GM19324 (cell line): ENCODE data around the gene AGAP5.
"Not testable (repeated sequence)": the region's sequence is repeated elsewhere in the genome, so short reads cannot be mapped to it uniquely, and the experiment has no call there.

Experiments used
- ATAC-seq: cut with Tn5 transposase; IDR thresholded peaks from one replicate; pipeline ENCODE4 v1.9.1; 2021; ENCODE audit warnings: mild to moderate bottlenecking, moderate library complexity; ENCODE audit not compliant: unreplicated experiment, low FRiP score

The AGAP5 gene

GRCh38 chr10:73662705-73663104 is 35.2 kb downstream of the AGAP5 start:
- ATAC-seq, result not testable (repeated sequence)

GRCh38 chr10:73655990-73656298 is 42.0 kb downstream of the AGAP5 start, which contains the start of gene SYNPO2L:
TSS of gene SYNPO2L (minus strand) at chr10:73656029. CDS start at chr10:73655922, 107 bp downstream.
- ATAC-seq, result no peak

GRCh38 chr10:73655257-73655989 is 42.5 kb downstream of the AGAP5 start:
- no peak for ATAC-seq

- ATAC-seq, result no peak
Observed at GRCh38 chr10:73653701-73654100, 44.2 kb downstream of the AGAP5 start.

- ATAC-seq, result no peak
Observed at GRCh38 chr10:73653195-73653594, 44.7 kb downstream of the AGAP5 start.

GRCh38 chr10:73650537-73651331 is 47.2 kb downstream of the AGAP5 start:
- ATAC-seq, result no peak

GRCh38 chr10:73649876-73650536 is 47.9 kb downstream of the AGAP5 start:
- no peak for ATAC-seq

GRCh38 chr10:73648975-73649829 is 48.7 kb downstream of the AGAP5 start:
- no peak for ATAC-seq

GRCh38 chr10:73647875-73648651 is 49.8 kb downstream of the AGAP5 start:
- ATAC-seq, result no peak

GRCh38 chr10:73647211-73647874 is 50.6 kb downstream of the AGAP5 start:
- no peak for ATAC-seq

- no peak for ATAC-seq
Observed at GRCh38 chr10:73646598-73647041, 51.3 kb downstream of the AGAP5 start.

- no peak for ATAC-seq
Observed at GRCh38 chr10:73645251-73645650, 52.7 kb downstream of the AGAP5 start.

GRCh38 chr10:73644767-73645166 is 53.1 kb downstream of the AGAP5 start:
- ATAC-seq, result no peak

- no peak for ATAC-seq
Observed at GRCh38 chr10:73644015-73644743, 53.7 kb downstream of the AGAP5 start.

- no peak for ATAC-seq
Observed at GRCh38 chr10:73643362-73643761, 54.5 kb downstream of the AGAP5 start.

GRCh38 chr10:73641328-73642060 is 56.4 kb downstream of the AGAP5 start, which contains the start of gene MYOZ1:
TSS of gene MYOZ1 (minus strand) at chr10:73641474. CDS start at chr10:73640017, 1,457 bp downstream.
- no peak for ATAC-seq

- ATAC-seq, result no peak
Observed at GRCh38 chr10:73639286-73639685, 58.6 kb downstream of the AGAP5 start.

- ATAC-seq, result no peak
Observed at GRCh38 chr10:73635781-73636180, 62.1 kb downstream of the AGAP5 start.
